HCT116 (cell line): ENCODE results near the gene GATM. TPM values are rescaled to one million over a fixed set of nuclear protein-coding genes. Genes with fewer than 3 reads are reported as not detected.

ENCODE experiments used
- ATAC-seq: fragments of 200-7000 bp; cut with Tn5 transposase; 2 replicates; pipeline ENCODE4 v1.9.1; 2020; ENCODE audit warnings: mild to moderate bottlenecking, moderate library complexity
- BruUV-seq: library from RNA; stranded (reverse); fragments of 400-500 nt; replicated peaks from 2 replicates; lab custom pipeline; 2021; lab: Mats Ljungman, UMichigan
- CTCF ChIA-PET: fragments of 300-600 bp; sonication (Branson Sonifier 250); formaldehyde crosslinking; loops from one replicate; lab custom pipeline; 2021; ENCODE audit warnings: antibody characterized with exemption; lab: Charles Lee
- POLR2A ChIA-PET: fragments of 300-600, 350-600 bp; sonication (Branson Sonifier 250); formaldehyde crosslinking; loops from one replicate; lab custom pipeline; 2021; ENCODE audit warnings: antibody characterized with exemption; lab: Charles Lee
- RAD21 ChIA-PET, 2 experiments: fragments of 300-600 bp; sonication (Branson Sonifier 250); formaldehyde crosslinking; loops; one replicate each; lab custom pipeline; 2023; ENCODE audit warnings: low total read pairs in 2 of 2; ENCODE audit not compliant: uncharacterized antibody in 2 of 2, unreplicated experiment in 2 of 2, low non-redundant PET in 1 of 2; lab: Charles Lee
- DNase-seq: peaks from one replicate; pipeline ENCODE4 v3.0.0-alpha.2; 2010; ENCODE audit warnings: low read depth, low spot score
- H2AFZ ChIP-seq: fragments of 200-600 bp; shearing (Covaris generic), sonication (generic); 2 replicates; pipeline ENCODE4 v1.6.1; 2017; ENCODE audit warnings: low read depth, mixed run types, mixed read lengths, antibody characterized with exemption, low read length; ENCODE audit not compliant: poor library complexity, severe bottlenecking
- H3K27ac ChIP-seq: 2 replicates; pipeline ENCODE4 v1.5.1; 2012; ENCODE audit warnings: low read depth, low read length
- H3K27me3 ChIP-seq: fragments of 200-600 bp; sonication (generic); 2 replicates; pipeline ENCODE4 v1.6.1; 2016; ENCODE audit warnings: mixed run types, low read length, mixed read lengths; ENCODE audit not compliant: insufficient read depth
- H3K36me3 ChIP-seq, 2 experiments: fragments of 200-500 bp in 1 of 2; fragments of 200-600 bp in 1 of 2; sonication (Bioruptor generic) in 1 of 2; sonication (generic) in 1 of 2; 2 replicates each; pipeline versions ENCODE4 v1.5.1 to v1.6.1; 2014 to 2016; ENCODE audit warnings: low read length in 2 of 2, inconsistent platforms in 1 of 2, mixed read lengths in 1 of 2, mixed run types in 1 of 2; ENCODE audit not compliant: insufficient read depth in 2 of 2, control insufficient read depth in 1 of 2
- H3K4me1 ChIP-seq, 2 experiments: fragments of 200-600 bp in 1 of 2; sonication (generic) in 1 of 2; 2 replicates each; pipeline versions ENCODE4 v1.5.1 to v1.6.1; 2012 to 2017; ENCODE audit warnings: low read length in 2 of 2, inconsistent platforms in 1 of 2, mild to moderate bottlenecking in 1 of 2, mixed read lengths in 1 of 2, mixed run types in 1 of 2, moderate library complexity in 1 of 2; ENCODE audit not compliant: insufficient read depth in 2 of 2, control insufficient read depth in 1 of 2
- H3K4me2 ChIP-seq: fragments of 200-600 bp; sonication (generic); 2 replicates; pipeline ENCODE4 v1.6.1; 2017; ENCODE audit warnings: mixed run types, low read length, mixed read lengths
- H3K4me3 ChIP-seq, 2 experiments: fragments of 200-600 bp in 1 of 2; sonication (generic) in 1 of 2; replicated peaks in 1 of 2; 2 replicates each; pipeline ENCODE4 v1.5.1; 2011 to 2016; ENCODE audit warnings: low read length in 2 of 2, control low read depth in 1 of 2, low read depth in 1 of 2, mild to moderate bottlenecking in 1 of 2, mixed read lengths in 1 of 2, mixed run types in 1 of 2
- H3K79me2 ChIP-seq: fragments of 200-600 bp; sonication (generic); 2 replicates; pipeline ENCODE4 v1.6.1; 2017; ENCODE audit warnings: mild to moderate bottlenecking, mixed run types, low read length, moderate library complexity, mixed read lengths; ENCODE audit not compliant: insufficient read depth
- H3K9ac ChIP-seq: fragments of 200-600 bp; sonication (generic); 2 replicates; pipeline ENCODE4 v1.6.1; 2016; ENCODE audit warnings: low read length, mixed read lengths
- H3K9me2 ChIP-seq: fragments of 200-600 bp; sonication (generic), shearing (Covaris generic); 2 replicates; pipeline ENCODE4 v1.6.1; 2017; ENCODE audit warnings: mixed run types, mild to moderate bottlenecking, moderate library complexity; ENCODE audit not compliant: insufficient read depth
- H3K9me3 ChIP-seq, 2 experiments: fragments of 200-500 bp in 1 of 2; fragments of 200-600 bp in 1 of 2; sonication (Bioruptor generic) in 1 of 2; sonication (generic) in 1 of 2; 2 replicates each; pipeline ENCODE4 v1.6.1; 2014 to 2017; ENCODE audit warnings: low read length in 2 of 2, mixed read lengths in 2 of 2, inconsistent platforms in 1 of 2, low read depth in 1 of 2, mild to moderate bottlenecking in 1 of 2, mixed run types in 1 of 2, moderate library complexity in 1 of 2; ENCODE audit not compliant: control insufficient read depth in 1 of 2, insufficient read depth in 1 of 2
- H4K20me1 ChIP-seq: fragments of 200-600 bp; sonication (generic), shearing (Covaris generic); 2 replicates; pipeline ENCODE4 v1.6.1; 2017; ENCODE audit warnings: mixed run types, mild to moderate bottlenecking, moderate library complexity; ENCODE audit not compliant: insufficient read depth
- CBX3 ChIP-seq: IDR thresholded peaks from 2 replicates; pipeline ENCODE4 v1.6.1; 2012; ENCODE audit warnings: low read depth
- CEBPB ChIP-seq: IDR thresholded peaks from 2 replicates; pipeline ENCODE4 v1.6.1; 2012; ENCODE audit warnings: low read depth
- EGR1 ChIP-seq: IDR thresholded peaks from 2 replicates; pipeline ENCODE4 v1.6.1; 2012; ENCODE audit warnings: low read depth
- ELF1 ChIP-seq: IDR thresholded peaks from 2 replicates; pipeline ENCODE4 v1.6.1; 2012; ENCODE audit warnings: low read depth, borderline replicate concordance
- EZH2 ChIP-seq: fragments of 200-600 bp; sonication (generic); IDR thresholded peaks from 2 replicates; pipeline ENCODE4 v1.6.1; 2017; ENCODE audit warnings: antibody characterized with exemption, mixed run types
- EZH2phosphoT487 ChIP-seq: fragments of 200-600 bp; IDR thresholded peaks from 2 replicates; pipeline ENCODE4 v1.6.1; 2018; ENCODE audit warnings: antibody characterized with exemption, borderline replicate concordance
- FOSL1 ChIP-seq: IDR thresholded peaks from 2 replicates; pipeline ENCODE4 v1.6.1; 2012; ENCODE audit warnings: low read depth
- JUND ChIP-seq: IDR thresholded peaks from 2 replicates; pipeline ENCODE4 v1.6.1; 2012
- POLR2A ChIP-seq: IDR thresholded peaks from 2 replicates; pipeline ENCODE4 v1.7.0; 2011; ENCODE audit warnings: borderline replicate concordance; ENCODE audit not compliant: insufficient read depth, insufficient read length; ENCODE audit errors: extremely low read depth
- POLR2AphosphoS5 ChIP-seq: IDR thresholded peaks from 2 replicates; pipeline ENCODE4 v1.6.1; 2011; ENCODE audit warnings: mild to moderate bottlenecking, low read depth, low read length, moderate library complexity
- RAD21 ChIP-seq: IDR thresholded peaks from 2 replicates; pipeline ENCODE4 v1.6.1; 2012; ENCODE audit warnings: low read depth, mild to moderate bottlenecking
- SP1 ChIP-seq: IDR thresholded peaks from 2 replicates; pipeline ENCODE4 v1.6.1; 2012; ENCODE audit warnings: low read depth
- SRF ChIP-seq: IDR thresholded peaks from 2 replicates; pipeline ENCODE4 v1.6.1; 2012; ENCODE audit warnings: low read depth
- TCF7L2 ChIP-seq: IDR thresholded peaks from 2 replicates; pipeline ENCODE4 v1.7.0; 2011; ENCODE audit warnings: borderline replicate concordance, inconsistent platforms; ENCODE audit not compliant: insufficient read depth, insufficient read length; ENCODE audit errors: extremely low read depth
- intact Hi-C: fragments of 100-400 bp; cut with micrococcal nuclease; formaldehyde crosslinking; loops from 2 replicates; pipeline ENCODE4 v1.10.0; 2022
- total RNA-seq: library from RNA; stranded (reverse); gene quantifications from one replicate; pipeline ENCODE4 v1.2.1, GENCODE V29; 2021; ENCODE audit not compliant: unreplicated experiment
- TF ChIP-seq, protein P1 (sequence below): IDR thresholded peaks from 2 replicates; pipeline ENCODE4 v1.6.1; 2012
- TF ChIP-seq, protein P2 (sequence below), 3 experiments: fragments of 200-600 bp in 1 of 3; sonication (generic) in 1 of 3; IDR thresholded peaks in 2 of 3; conservative IDR thresholded peaks in 1 of 3; 2 replicates each; pipeline ENCODE4 v1.5.1; 2012 to 2017; ENCODE audit warnings: low read depth in 2 of 3, low read length in 2 of 3, antibody characterized with exemption in 1 of 3, borderline replicate concordance in 1 of 3, control low read depth in 1 of 3, mild to moderate bottlenecking in 1 of 3, mixed read lengths in 1 of 3, mixed run types in 1 of 3, moderate library complexity in 1 of 3; ENCODE audit not compliant: insufficient read depth in 1 of 3
- TF ChIP-seq, protein P3 (sequence below): IDR thresholded peaks from 2 replicates; pipeline ENCODE4 v1.6.1; 2011; ENCODE audit warnings: mild to moderate bottlenecking, low read length, moderate library complexity; ENCODE audit not compliant: insufficient replicate concordance; ENCODE audit errors: extremely low read depth
- TF ChIP-seq, protein P4 (sequence below): IDR thresholded peaks from 2 replicates; pipeline ENCODE4 v1.6.1; 2012

The GATM gene
- total RNA-seq, 1 experiment from 2014 or later: 3.1 TPM

DNA sequence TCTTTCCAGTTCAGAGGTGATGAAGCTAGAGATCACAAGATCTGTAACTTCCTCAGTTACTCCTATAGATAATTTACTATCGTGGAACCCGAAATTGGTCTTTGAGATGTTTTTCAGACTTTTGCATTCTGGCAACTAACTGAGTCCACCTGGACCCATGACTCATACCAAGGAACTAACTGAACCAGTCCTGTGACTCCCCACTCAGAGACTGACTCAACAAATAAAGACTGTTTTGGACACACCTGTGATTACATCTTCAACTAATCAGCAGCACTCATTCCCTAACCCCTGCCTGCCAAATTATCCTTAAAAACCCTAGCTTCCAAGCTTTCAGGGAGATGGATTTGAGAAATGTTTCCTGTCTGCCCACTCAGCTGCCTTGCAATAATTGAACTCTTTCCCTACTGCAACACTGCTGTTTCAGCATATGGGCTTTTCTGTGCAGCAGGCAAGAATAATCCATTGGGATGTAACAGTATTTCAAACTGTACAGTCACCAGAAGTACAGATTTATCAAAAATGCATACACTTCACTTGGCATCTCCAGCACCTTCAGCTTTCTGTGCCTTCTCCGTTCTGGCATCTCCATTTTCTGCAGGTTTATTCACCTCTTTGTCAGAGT is 57.7 kb downstream of the GATM start:
- Histone ChIP-seq H3K79me2 (no peaks in the 10 kb centered on the region), H3K36me3 (no peaks in the 10 kb centered on the region), H2AFZ (no peak overlapping the region), H3K9me2 (no peaks in the 10 kb centered on the region), H3K27ac (no peak overlapping the region), H3K4me2 (peak overlapping the region; percentile 11; the same call in 1 of the 2 replicates), H4K20me1 (no peaks in the 10 kb centered on the region), H3K4me1 (peaks cover 0 to 10% of the 10 kb centered on the region in 2 experiments; a peak in 1 of 4 replicates), H3K9ac (no peak overlapping the region), H3K27me3 (no peaks in the 10 kb centered on the region), H3K4me3 (no peak overlapping the region), H3K9me3 (no peaks in the 10 kb centered on the region; a peak in 1 of 4 replicates)
- ChIA-PET CTCF (no interaction called here), RAD21 (no interaction called here), POLR2A (interaction anchor here (0.6 kb wide), 1 partner anchor 1682 kb away, joined by 6 read pairs; no protein-coding TSS in a partner anchor)
- ATAC-seq (no peak), DNase-seq (peak; percentile 21)
- TF ChIP-seq RAD21 (no peak), SP1 (peak; percentile 35; the same call in 1 of the 2 replicates), EGR1 (no peak), TCF7L2 (no peak), CEBPB (0 out of 2 replicates have a peak, but pooled peaks have one; percentile 17), CBX3 (peak; percentile 33; the same call in 1 of the 2 replicates), POLR2AphosphoS5 (no peak), ELF1 (no peak), JUND (peak; percentile 72), POLR2A (no peak), FOSL1 (peak; percentile 48; the same call in 1 of the 2 replicates), EZH2 (no peak), EZH2phosphoT487 (no peak), SRF (no peak)
- TF ChIP-seq, protein P1, sequence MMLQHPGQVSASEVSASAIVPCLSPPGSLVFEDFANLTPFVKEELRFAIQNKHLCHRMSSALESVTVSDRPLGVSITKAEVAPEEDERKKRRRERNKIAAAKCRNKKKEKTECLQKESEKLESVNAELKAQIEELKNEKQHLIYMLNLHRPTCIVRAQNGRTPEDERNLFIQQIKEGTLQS: no peak
- TF ChIP-seq, protein P2, sequence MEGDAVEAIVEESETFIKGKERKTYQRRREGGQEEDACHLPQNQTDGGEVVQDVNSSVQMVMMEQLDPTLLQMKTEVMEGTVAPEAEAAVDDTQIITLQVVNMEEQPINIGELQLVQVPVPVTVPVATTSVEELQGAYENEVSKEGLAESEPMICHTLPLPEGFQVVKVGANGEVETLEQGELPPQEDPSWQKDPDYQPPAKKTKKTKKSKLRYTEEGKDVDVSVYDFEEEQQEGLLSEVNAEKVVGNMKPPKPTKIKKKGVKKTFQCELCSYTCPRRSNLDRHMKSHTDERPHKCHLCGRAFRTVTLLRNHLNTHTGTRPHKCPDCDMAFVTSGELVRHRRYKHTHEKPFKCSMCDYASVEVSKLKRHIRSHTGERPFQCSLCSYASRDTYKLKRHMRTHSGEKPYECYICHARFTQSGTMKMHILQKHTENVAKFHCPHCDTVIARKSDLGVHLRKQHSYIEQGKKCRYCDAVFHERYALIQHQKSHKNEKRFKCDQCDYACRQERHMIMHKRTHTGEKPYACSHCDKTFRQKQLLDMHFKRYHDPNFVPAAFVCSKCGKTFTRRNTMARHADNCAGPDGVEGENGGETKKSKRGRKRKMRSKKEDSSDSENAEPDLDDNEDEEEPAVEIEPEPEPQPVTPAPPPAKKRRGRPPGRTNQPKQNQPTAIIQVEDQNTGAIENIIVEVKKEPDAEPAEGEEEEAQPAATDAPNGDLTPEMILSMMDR (IDR thresholded peaks at IDR 0.05 in 2 of 3, conservative IDR thresholded peaks at IDR 0.05 in 1 of 3; ENCODE audit: borderline replicate concordance in 1 of 3, insufficient read depth in 1 of 3, low read depth in 2 of 3, low read length in 2 of 3): no peak
- TF ChIP-seq, protein P3, sequence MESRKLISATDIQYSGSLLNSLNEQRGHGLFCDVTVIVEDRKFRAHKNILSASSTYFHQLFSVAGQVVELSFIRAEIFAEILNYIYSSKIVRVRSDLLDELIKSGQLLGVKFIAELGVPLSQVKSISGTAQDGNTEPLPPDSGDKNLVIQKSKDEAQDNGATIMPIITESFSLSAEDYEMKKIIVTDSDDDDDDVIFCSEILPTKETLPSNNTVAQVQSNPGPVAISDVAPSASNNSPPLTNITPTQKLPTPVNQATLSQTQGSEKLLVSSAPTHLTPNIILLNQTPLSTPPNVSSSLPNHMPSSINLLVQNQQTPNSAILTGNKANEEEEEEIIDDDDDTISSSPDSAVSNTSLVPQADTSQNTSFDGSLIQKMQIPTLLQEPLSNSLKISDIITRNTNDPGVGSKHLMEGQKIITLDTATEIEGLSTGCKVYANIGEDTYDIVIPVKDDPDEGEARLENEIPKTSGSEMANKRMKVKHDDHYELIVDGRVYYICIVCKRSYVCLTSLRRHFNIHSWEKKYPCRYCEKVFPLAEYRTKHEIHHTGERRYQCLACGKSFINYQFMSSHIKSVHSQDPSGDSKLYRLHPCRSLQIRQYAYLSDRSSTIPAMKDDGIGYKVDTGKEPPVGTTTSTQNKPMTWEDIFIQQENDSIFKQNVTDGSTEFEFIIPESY: no peak
- TF ChIP-seq, protein P4, sequence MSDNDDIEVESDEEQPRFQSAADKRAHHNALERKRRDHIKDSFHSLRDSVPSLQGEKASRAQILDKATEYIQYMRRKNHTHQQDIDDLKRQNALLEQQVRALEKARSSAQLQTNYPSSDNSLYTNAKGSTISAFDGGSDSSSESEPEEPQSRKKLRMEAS: no peak; the same call in 1 of the 2 replicates
- intact Hi-C loops: no loop called here
- no TSS peak for BruUV-seq
